LNCAP (cell line): ENCODE results near the gene LHX1.

Experiments
- CTCF ChIP-seq: fragments of 450-650 bp; IDR thresholded peaks from 2 replicates; pipeline ENCODE4 v1.5.1; 2017; ENCODE audit warnings: mild to moderate bottlenecking

The LHX1 gene

GRCh38 chr17:36932383-36932693 is 4.9 kb upstream of the LHX1 start:
- no peak for TF ChIP-seq CTCF

GRCh38 chr17:36932694-36933511 is 4.4 kb upstream of the LHX1 start:
- TF ChIP-seq CTCF = no peak

- TF ChIP-seq CTCF = no peak
These were observed 3.6 kb upstream of the LHX1 start for GRCh38 chr17:36933512-36934143.

GRCh38 chr17:36934144-36934691 is 3.1 kb upstream of the LHX1 start:
- TF ChIP-seq CTCF = no peak

GRCh38 chr17:36934692-36935630 is 2.3 kb upstream of the LHX1 start:
- no peak for TF ChIP-seq CTCF

GRCh38 chr17:36935671-36936454 is 1.4 kb upstream of the LHX1 start:
- TF ChIP-seq CTCF = no peak
